ENCODE measurements around the gene CNPY1.

GRCh38 chr7:155483245-155483644 is 63.1 kb downstream of the CNPY1 start:
- TF ChIP-seq, protein P1, sequence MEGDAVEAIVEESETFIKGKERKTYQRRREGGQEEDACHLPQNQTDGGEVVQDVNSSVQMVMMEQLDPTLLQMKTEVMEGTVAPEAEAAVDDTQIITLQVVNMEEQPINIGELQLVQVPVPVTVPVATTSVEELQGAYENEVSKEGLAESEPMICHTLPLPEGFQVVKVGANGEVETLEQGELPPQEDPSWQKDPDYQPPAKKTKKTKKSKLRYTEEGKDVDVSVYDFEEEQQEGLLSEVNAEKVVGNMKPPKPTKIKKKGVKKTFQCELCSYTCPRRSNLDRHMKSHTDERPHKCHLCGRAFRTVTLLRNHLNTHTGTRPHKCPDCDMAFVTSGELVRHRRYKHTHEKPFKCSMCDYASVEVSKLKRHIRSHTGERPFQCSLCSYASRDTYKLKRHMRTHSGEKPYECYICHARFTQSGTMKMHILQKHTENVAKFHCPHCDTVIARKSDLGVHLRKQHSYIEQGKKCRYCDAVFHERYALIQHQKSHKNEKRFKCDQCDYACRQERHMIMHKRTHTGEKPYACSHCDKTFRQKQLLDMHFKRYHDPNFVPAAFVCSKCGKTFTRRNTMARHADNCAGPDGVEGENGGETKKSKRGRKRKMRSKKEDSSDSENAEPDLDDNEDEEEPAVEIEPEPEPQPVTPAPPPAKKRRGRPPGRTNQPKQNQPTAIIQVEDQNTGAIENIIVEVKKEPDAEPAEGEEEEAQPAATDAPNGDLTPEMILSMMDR (conservative IDR thresholded peaks at IDR 0.05 in 1 of 2, IDR thresholded peaks at IDR 0.05 in 1 of 2; ENCODE audit: low read depth in 1 of 2, low read length in 2 of 2): no peak
- no peak for TF ChIP-seq EZH2 (IDR thresholded peaks at IDR 0.05; ENCODE audit: low read length, missing control alignments)

Data from fibroblast of lung (primary cell).